Suprapubic skin (tissue), 4 donors: ENCODE results near the gene VAV2.

Source experiments
- CTCF ChIP-seq, 2 donors: fragments of 200-600 bp in 1 of 2; fragments of 450-650 bp in 1 of 2; sonication (generic) in 1 of 2; IDR thresholded peaks; one replicate each; pipeline ENCODE4 v1.5.1; 2016 to 2019; ENCODE audit warnings: antibody characterized with exemption in 2 of 2, mild to moderate bottlenecking in 1 of 2, moderate library complexity in 1 of 2
- POLR2A ChIP-seq, 2 donors: fragments of 450-650 bp; IDR thresholded peaks; one replicate each; pipeline ENCODE4 v1.6.1; 2017; ENCODE audit warnings: antibody characterized with exemption in 2 of 2, mild to moderate bottlenecking in 2 of 2, moderate library complexity in 2 of 2
- POLR2AphosphoS5 ChIP-seq, 3 donors: sonication (generic); formaldehyde crosslinking; IDR thresholded peaks; one replicate each; pipeline ENCODE4 v1.6.1; 2017; ENCODE audit warnings: antibody characterized with exemption in 3 of 3

- TF ChIP-seq POLR2A (IDR thresholded peaks at IDR 0.05) = no peak
- no peak for TF ChIP-seq CTCF (IDR thresholded peaks at IDR 0.05)
- TF ChIP-seq POLR2AphosphoS5 (IDR thresholded peaks at IDR 0.05) = no peak
Observed at GRCh38 chr9:133832877-133833276, 159.2 kb downstream of the VAV2 start.
